GM12878 (cell line): ENCODE measurements around the gene NOL7. TPM values are rescaled to one million over a fixed set of nuclear protein-coding genes. Genes with fewer than 3 reads are reported as not detected.

ENCODE experiments used
- ATAC-seq: fragments of 200-7000 bp; cut with Tn5 transposase; 3 replicates; pipeline ENCODE4 v1.9.1; 2020; ENCODE audit warnings: mild to moderate bottlenecking, moderate library complexity
- BruUV-seq: library from RNA; stranded (reverse); fragments of 400-500 nt; replicated peaks from 2 replicates; lab custom pipeline; 2021; lab: Mats Ljungman, UMichigan
- CTCF ChIA-PET: fragments of 300-600 bp; sonication (Branson Sonifier 250); formaldehyde crosslinking; extraction: SDS; loops from one replicate; lab custom pipeline; 2021; ENCODE audit warnings: inconsistent platforms; lab: Yijun Ruan, JAX
- POLR2A ChIA-PET: fragments of 350-600 bp; formaldehyde crosslinking; extraction: SDS; loops from one replicate; lab custom pipeline; 2021; ENCODE audit warnings: inconsistent platforms; lab: Charles Lee
- RAD21 ChIA-PET: fragments of 300-600 bp; sonication (Branson Sonifier 250); formaldehyde crosslinking; loops from one replicate; lab custom pipeline; 2023; ENCODE audit warnings: antibody characterized with exemption; ENCODE audit not compliant: unreplicated experiment; lab: Charles Lee
- SMC1A ChIA-PET: fragments of 300-600 bp; sonication (Branson Sonifier 250); formaldehyde crosslinking; loops from one replicate; lab custom pipeline; 2023; ENCODE audit not compliant: unreplicated experiment, uncharacterized antibody; lab: Charles Lee
- DNase-seq: peaks from one replicate; pipeline ENCODE4 v3.0.0-alpha.2; 2011; ENCODE audit warnings: low read depth, low spot score
- FAIRE-seq: peaks from 3 replicates; lab custom pipeline; 2011; peaks lifted over from hg19 to GRCh38; lab: Jason Lieb, UNC
- H2AFZ ChIP-seq: 2 replicates; pipeline ENCODE4 v1.6.0; 2011; ENCODE audit warnings: low read depth, low read length, control low read depth; ENCODE audit not compliant: control insufficient read depth
- H3K27ac ChIP-seq: 2 replicates; pipeline ENCODE4 v1.5.1; 2011; ENCODE audit warnings: control low read depth; ENCODE audit not compliant: control insufficient read depth, insufficient read depth
- H3K27me3 ChIP-seq, 2 experiments: replicated peaks in 1 of 2; 2 replicates each; pipeline versions ENCODE4 v1.6.0 to v1.6.1; 2011; ENCODE audit warnings: low read length in 1 of 2; ENCODE audit not compliant: control insufficient read depth in 2 of 2, insufficient read depth in 2 of 2
- H3K36me3 ChIP-seq, 2 experiments: 2 replicates each; pipeline ENCODE4 v1.5.1; 2011; ENCODE audit warnings: low read length in 1 of 2; ENCODE audit not compliant: control insufficient read depth in 2 of 2, insufficient read depth in 2 of 2
- H3K4me1 ChIP-seq: 2 replicates; pipeline ENCODE4 v1.6.1; 2011; ENCODE audit warnings: mild to moderate bottlenecking, low read length, moderate library complexity, mixed read lengths; ENCODE audit not compliant: control insufficient read depth, insufficient read depth
- H3K4me2 ChIP-seq: 2 replicates; pipeline ENCODE4 v1.6.0; 2011; ENCODE audit warnings: control low read depth; ENCODE audit not compliant: control insufficient read depth, insufficient read depth
- H3K4me3 ChIP-seq: fragments of 200-600 bp; sonication (generic); 2 replicates; pipeline ENCODE4 v1.5.1; 2016
- H3K79me2 ChIP-seq: 2 replicates; pipeline ENCODE4 v1.6.0; 2011; ENCODE audit warnings: low read length; ENCODE audit not compliant: control insufficient read depth, insufficient read depth
- H3K9ac ChIP-seq: 2 replicates; pipeline ENCODE4 v1.8.0; 2011; ENCODE audit warnings: low read length, control low read depth, mixed read lengths; ENCODE audit not compliant: control insufficient read depth, insufficient read depth
- H3K9me3 ChIP-seq: replicated peaks from 3 replicates; pipeline ENCODE4 v1.5.1; 2011; ENCODE audit warnings: mild to moderate bottlenecking, low read length; ENCODE audit not compliant: control insufficient read depth, insufficient read depth
- H4K20me1 ChIP-seq: 2 replicates; pipeline ENCODE4 v1.6.0; 2011; ENCODE audit not compliant: control insufficient read depth, insufficient read depth
- ASH2L ChIP-seq: fragments of 300-600, 200-600 bp; sonication (generic); IDR thresholded peaks from 2 replicates; pipeline ENCODE4 v1.6.1; 2017; ENCODE audit warnings: low read depth, mild to moderate bottlenecking, borderline replicate concordance
- CBX3 ChIP-seq: fragments of 200-600 bp; sonication (generic); IDR thresholded peaks from 2 replicates; pipeline ENCODE4 v1.6.1; 2016; ENCODE audit warnings: low read depth, borderline replicate concordance
- CHD2 ChIP-seq: IDR thresholded peaks from 2 replicates; pipeline ENCODE4 v1.6.1; 2011; ENCODE audit warnings: low read depth, low read length, improper control_type of control experiment, borderline replicate concordance
- CREM ChIP-seq: IDR thresholded peaks from 2 replicates; pipeline ENCODE4 v1.6.1; 2014; ENCODE audit warnings: antibody characterized with exemption, low read depth
- FOXK2 ChIP-seq: fragments of 450-650 bp; IDR thresholded peaks from 2 replicates; pipeline ENCODE4 v1.6.1; 2017; ENCODE audit warnings: mild to moderate bottlenecking, moderate library complexity
- HDGF ChIP-seq: fragments of 450-650 bp; IDR thresholded peaks from 2 replicates; pipeline ENCODE4 v1.6.1; 2016; ENCODE audit warnings: antibody characterized with exemption
- MEF2A ChIP-seq: IDR thresholded peaks from 2 replicates; pipeline ENCODE4 v1.6.1; 2011; ENCODE audit warnings: low read depth, mild to moderate bottlenecking, low read length, moderate library complexity; ENCODE audit not compliant: insufficient read depth
- MXI1 ChIP-seq: fragments of 150-350 bp; IDR thresholded peaks from 2 replicates; pipeline ENCODE4 v1.6.1; 2011; ENCODE audit warnings: low read depth, mild to moderate bottlenecking, inconsistent platforms, low read length, improper control_type of control experiment
- SMC3 ChIP-seq: IDR thresholded peaks from 2 replicates; pipeline ENCODE4 v1.6.1; 2011; ENCODE audit warnings: low read length, improper control_type of control experiment, borderline replicate concordance
- SP1 ChIP-seq: IDR thresholded peaks from one replicate; pipeline ENCODE4 v1.6.1; 2011; ENCODE audit warnings: low read depth, low read length
- ZNF217 ChIP-seq: fragments of 450-650 bp; IDR thresholded peaks from 2 replicates; pipeline ENCODE4 v1.6.1; 2017; ENCODE audit warnings: antibody characterized with exemption, mild to moderate bottlenecking
- WGBS: methylation state at CpG from one replicate; pipeline ENCODE4 v1.1.6; 2016; ENCODE audit warnings: low lambda C conversion rate; ENCODE audit not compliant: insufficient replicate concordance, insufficient coverage; ENCODE audit errors: missing lambda C conversion rate; 5-methylcytosine and 5-hydroxymethylcytosine counted together
- in situ Hi-C: fragments of 300-500 bp; cut with MboI; formaldehyde crosslinking; loops from 9 replicates; pipeline ENCODE4 v1.14.3; 2018; ENCODE audit warnings: mixed read lengths
- intact Hi-C: fragments of 100-400 bp; cut with micrococcal nuclease; formaldehyde crosslinking; loops from one replicate; pipeline ENCODE4 v1.14.2; 2022; ENCODE audit not compliant: unreplicated experiment
- polyA plus RNA-seq, 11 experiments: library from polyadenylated mRNA; depleted of rRNA in 4 of 11; unstranded in 6 of 11; stranded (reverse) in 5 of 11; fragments of >200 nt; fragmentation: Nextera tagmentation in 4 of 11; fragmentation: Illumina TruSeq in 1 of 11; extraction: Ambion mirVana in 4 of 11; extraction: Trizol in 1 of 11; gene quantifications; 1 replicate in 1 of 11; 2 replicates in 10 of 11; pipeline versions ENCODE4 v1.2.1 to v1.2.3, GENCODE V29; 2011 to 2016; ENCODE audit warnings: inconsistent platforms in 2 of 11, missing spikeins in 2 of 11, low read depth in 1 of 11
- total RNA-seq, 4 experiments: library from RNA; depleted of rRNA in 3 of 4; stranded (reverse); fragments of >200 nt in 3 of 4; fragmentation: Illumina TruSeq in 1 of 4; extraction: Trizol in 1 of 4; gene quantifications; 2 replicates each; pipeline versions ENCODE4 v1.2.1 to v1.2.3, GENCODE V29; 2013 to 2021
- TF ChIP-seq, protein P1 (sequence below): fragments of 450-650 bp; IDR thresholded peaks from 2 replicates; pipeline ENCODE4 v1.6.1; 2017; ENCODE audit warnings: borderline replicate concordance
- TF ChIP-seq, protein P2 (sequence below), 3 experiments: IDR thresholded peaks in 2 of 3; conservative IDR thresholded peaks in 1 of 3; 2 replicates each; pipeline ENCODE4 v1.5.1; 2011; ENCODE audit warnings: low read depth in 3 of 3, low read length in 3 of 3, mild to moderate bottlenecking in 3 of 3, control low read depth in 2 of 3, moderate library complexity in 2 of 3, inconsistent platforms in 1 of 3, mixed read lengths in 1 of 3; ENCODE audit not compliant: control insufficient read depth in 2 of 3, insufficient read depth in 1 of 3; ENCODE audit errors: extremely low read depth in 1 of 3

The NOL7 gene
- total and polyA plus RNA-seq, 10 of the 15 experiments (the other 5 are each of a cell fraction or from before 2014, with no cell fraction given), result 12.2 to 222 (median 86.2) TPM

DNA sequence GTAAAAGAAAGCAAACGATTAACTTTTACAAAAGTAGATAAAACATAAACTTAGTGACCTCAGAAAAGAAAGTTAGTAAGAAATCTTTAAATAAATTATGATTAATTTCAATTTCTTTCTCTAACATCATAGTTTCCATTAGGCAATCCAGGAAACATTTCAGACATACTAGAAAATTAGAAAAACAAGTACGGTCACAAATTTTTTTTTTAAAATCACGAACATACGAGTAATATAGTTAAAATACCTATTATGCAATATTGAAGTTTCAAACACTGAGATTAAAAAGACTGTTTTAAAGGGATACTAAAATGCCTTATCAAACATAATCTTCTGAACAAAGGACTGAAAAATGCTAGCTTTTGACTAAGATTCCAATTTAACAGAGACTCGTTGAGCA is 26.2 kb downstream of the NOL7 start (continued):
- TF ChIP-seq, protein P1, sequence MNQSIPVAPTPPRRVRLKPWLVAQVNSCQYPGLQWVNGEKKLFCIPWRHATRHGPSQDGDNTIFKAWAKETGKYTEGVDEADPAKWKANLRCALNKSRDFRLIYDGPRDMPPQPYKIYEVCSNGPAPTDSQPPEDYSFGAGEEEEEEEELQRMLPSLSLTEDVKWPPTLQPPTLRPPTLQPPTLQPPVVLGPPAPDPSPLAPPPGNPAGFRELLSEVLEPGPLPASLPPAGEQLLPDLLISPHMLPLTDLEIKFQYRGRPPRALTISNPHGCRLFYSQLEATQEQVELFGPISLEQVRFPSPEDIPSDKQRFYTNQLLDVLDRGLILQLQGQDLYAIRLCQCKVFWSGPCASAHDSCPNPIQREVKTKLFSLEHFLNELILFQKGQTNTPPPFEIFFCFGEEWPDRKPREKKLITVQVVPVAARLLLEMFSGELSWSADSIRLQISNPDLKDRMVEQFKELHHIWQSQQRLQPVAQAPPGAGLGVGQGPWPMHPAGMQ, result no peak
- TF ChIP-seq ZNF217, result no peak
- TF ChIP-seq SP1, result no peak
- no peak for TF ChIP-seq ASH2L

DNA sequence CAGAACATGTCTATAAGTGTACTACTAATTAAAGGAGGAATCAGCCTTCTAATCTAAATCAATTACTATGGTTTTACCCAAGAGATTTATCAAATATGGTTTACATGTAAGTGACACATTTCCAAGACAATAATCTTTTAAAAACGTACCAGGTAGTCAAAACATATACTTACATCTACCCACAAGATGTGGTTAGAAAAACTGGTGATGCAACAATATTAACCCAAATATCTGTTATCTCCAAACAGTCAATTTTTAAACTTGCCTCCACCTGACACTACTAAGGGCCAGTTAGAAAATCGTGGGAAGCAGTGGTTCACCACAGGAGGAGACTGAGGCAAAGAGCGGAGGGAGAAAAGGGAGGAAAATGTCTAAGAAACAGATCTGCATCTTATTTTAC is 28.0 kb downstream of the NOL7 start:
- DNase-seq (no peak), ATAC-seq (no peak)
- ChIA-PET RAD21 (no interaction called here), SMC1A (no interaction called here), POLR2A (no interaction called here)
- H3K27me3 ChIP-seq, result no peaks in the 10 kb centered on the region
- H3K4me2 ChIP-seq, result no peak overlapping the region
- no peak overlapping the region for H2AFZ ChIP-seq
- no peaks in the 10 kb centered on the region for H3K4me1 ChIP-seq
- H4K20me1 ChIP-seq, result no peaks in the 10 kb centered on the region
- in situ Hi-C loops, result no loop called here
- H3K9me3 ChIP-seq, result no peaks in the 10 kb centered on the region
- H3K79me2 ChIP-seq, result no peaks in the 10 kb centered on the region
- H3K9ac ChIP-seq, result no peak overlapping the region
- TF ChIP-seq CHD2 (no peak), HDGF (no peak), CBX3 (no peak), MXI1 (no peak), MEF2A (no peak), CREM (no peak), FOXK2 (no peak), SMC3 (no peak)
- TF ChIP-seq, protein P2, sequence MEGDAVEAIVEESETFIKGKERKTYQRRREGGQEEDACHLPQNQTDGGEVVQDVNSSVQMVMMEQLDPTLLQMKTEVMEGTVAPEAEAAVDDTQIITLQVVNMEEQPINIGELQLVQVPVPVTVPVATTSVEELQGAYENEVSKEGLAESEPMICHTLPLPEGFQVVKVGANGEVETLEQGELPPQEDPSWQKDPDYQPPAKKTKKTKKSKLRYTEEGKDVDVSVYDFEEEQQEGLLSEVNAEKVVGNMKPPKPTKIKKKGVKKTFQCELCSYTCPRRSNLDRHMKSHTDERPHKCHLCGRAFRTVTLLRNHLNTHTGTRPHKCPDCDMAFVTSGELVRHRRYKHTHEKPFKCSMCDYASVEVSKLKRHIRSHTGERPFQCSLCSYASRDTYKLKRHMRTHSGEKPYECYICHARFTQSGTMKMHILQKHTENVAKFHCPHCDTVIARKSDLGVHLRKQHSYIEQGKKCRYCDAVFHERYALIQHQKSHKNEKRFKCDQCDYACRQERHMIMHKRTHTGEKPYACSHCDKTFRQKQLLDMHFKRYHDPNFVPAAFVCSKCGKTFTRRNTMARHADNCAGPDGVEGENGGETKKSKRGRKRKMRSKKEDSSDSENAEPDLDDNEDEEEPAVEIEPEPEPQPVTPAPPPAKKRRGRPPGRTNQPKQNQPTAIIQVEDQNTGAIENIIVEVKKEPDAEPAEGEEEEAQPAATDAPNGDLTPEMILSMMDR (IDR thresholded peaks at IDR 0.05 in 2 of 3, conservative IDR thresholded peaks at IDR 0.05 in 1 of 3; ENCODE audit: control insufficient read depth in 2 of 3, extremely low read depth in 1 of 3, insufficient read depth in 1 of 3, low read depth in 3 of 3, low read length in 3 of 3), result no peak
- TF ChIP-seq, all 136 proteins: peak for 0
- Histone ChIP-seq H3K4me3 (no peak overlapping the region), H3K36me3 (peaks cover 0 to 3% of the 10 kb centered on the region in 2 experiments; a peak in 1 of 4 replicates), H3K27ac (no peak overlapping the region)
- FAIRE-seq, result no peak
- 87% methylated on average over 3 of the region's 3 CpGs for WGBS
- BruUV-seq, result no TSS peak
- CTCF ChIA-PET, result no interaction called here
- intact Hi-C loops, result no loop called here
